ENCODE data around the gene TNFRSF6B.

Gene TNFRSF6B

GRCh38 chr20:63740070-63740626 is 43.7 kb downstream of the TNFRSF6B start:
- peak; percentile 37 for DNase-seq

- peak; percentile 86 for DNase-seq
Measured at GRCh38 chr20:63740627-63741353, 44.3 kb downstream of the TNFRSF6B start.

GRCh38 chr20:63741354-63741675 is 44.9 kb downstream of the TNFRSF6B start:
- DNase-seq, result no peak

DNA sequence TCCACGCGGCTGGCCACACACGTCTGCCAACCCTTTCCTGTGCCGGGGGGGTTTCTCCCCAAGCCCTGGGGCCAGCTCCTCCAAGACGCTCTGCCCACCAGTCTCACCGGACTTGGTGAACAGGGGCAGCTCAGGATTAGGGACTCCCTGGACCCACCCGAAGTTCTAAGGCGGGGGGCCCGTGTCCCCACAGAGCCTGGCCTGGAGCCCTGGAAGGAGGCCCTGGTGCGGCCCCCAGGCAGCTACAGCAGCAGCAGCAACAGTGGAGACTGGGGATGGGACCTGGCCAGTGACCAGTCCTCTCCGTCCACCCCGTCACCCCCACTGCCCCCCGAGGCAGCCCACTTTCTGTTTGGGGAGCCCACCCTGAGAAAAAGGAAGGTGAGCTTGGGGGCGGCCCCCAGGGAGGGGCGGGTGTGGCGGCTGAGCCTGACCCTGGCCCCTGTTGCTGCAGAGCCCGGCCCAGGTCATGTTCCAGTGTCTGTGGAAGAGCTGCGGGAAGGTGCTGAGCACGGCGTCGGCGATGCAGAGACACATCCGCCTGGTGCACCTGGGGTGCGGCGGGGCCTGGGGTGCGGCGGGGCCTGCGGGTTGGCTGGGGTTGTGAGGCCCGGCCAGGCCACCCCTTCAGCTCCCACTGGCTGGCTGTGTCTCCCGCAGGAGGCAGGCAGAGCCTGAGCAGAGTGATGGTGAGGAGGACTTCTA is 45.4 kb downstream of the TNFRSF6B start:
- no peak for DNase-seq

- no peak for DNase-seq
Measured at GRCh38 chr20:63742381-63743024, 46.1 kb downstream of the TNFRSF6B start.

GRCh38 chr20:63743210-63743970 is 46.9 kb downstream of the TNFRSF6B start:
- no peak for DNase-seq

GRCh38 chr20:63744158-63744557 is 47.7 kb downstream of the TNFRSF6B start:
- DNase-seq, result no peak

- DNase-seq, result no peak
Measured at GRCh38 chr20:63744574-63745423, 48.3 kb downstream of the TNFRSF6B start.

- no peak for DNase-seq
Measured at GRCh38 chr20:63745424-63745805, 49.0 kb downstream of the TNFRSF6B start.

DNA sequence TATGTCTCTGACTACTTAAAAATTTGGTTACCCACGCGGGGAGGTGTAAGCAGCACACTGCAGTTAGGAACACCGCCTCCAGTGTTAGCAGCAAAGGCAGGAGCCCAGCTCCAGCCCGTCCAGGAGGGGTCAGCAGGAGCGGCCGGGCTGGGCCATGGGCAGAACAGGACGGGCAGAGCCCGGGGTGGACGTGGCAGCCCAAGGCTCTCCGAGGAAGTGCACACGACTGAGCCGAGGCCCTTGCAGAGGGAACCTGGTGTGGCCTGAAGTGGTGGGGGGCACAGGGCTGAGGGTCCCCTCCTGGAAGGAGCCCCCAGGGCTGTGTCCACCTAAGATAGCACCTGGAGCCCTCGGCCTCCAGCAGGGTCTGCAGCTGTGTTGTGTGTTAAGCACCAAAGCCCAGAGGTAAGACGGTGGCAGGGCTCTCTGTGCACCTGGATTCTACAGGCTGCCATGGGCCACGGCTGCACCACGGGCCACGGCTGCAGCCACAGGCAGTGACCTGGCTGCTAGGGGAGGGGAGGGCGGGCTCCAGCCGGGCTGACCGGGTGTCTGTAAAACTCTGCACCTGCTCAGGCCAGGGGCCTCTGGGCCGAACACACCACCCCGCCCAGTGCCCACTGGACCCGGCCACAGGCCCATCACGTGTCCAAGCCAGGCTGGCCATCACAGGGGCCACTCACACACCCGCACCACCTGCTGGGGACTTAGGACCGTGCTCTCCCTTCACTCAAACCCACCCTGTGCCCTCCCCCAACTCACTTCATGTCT is 49.7 kb downstream of the TNFRSF6B start:
- no peak for DNase-seq

GRCh38 chr20:63746751-63747315 is 50.4 kb downstream of the TNFRSF6B start:
- no peak for DNase-seq

DNA sequence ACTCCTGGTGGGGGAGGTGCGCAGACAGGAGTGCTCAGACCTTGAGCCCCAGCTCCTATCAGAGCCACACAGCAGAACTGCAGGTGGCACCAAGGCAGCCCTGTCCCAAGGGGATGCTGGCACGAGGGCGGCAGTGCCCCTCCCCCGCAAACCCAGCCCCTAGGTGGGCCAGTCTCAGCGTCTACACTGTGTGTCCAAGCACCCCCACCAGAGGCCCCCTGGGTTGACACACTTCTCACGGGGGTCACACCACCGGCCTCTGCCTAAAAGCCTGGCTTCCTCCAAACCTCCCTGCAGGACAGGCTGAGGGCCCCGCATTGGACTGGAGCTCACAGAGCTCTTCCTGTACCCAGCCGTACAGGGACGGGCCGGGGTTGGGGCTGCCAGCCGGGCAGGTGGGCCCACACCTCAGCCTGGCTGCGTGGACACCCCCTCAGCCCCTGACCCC is 51.2 kb downstream of the TNFRSF6B start:
- DNase-seq, result no peak
